Nephron (organoid): ENCODE data around the gene PPARG.

ENCODE experiments used
- H3K27ac Mint-ChIP-seq, 3 experiments: 2 replicates each; pipeline ENCODE4 v1.8.0; 2020; ENCODE audit warnings: mixed read lengths in 3 of 3, mild to moderate bottlenecking in 2 of 3, moderate library complexity in 1 of 3
- H3K27me3 Mint-ChIP-seq: 2 replicates; pipeline ENCODE4 v1.8.0; 2021; ENCODE audit warnings: low read depth, mild to moderate bottlenecking, moderate library complexity, mixed read lengths
- H3K36me3 Mint-ChIP-seq: 2 replicates; pipeline ENCODE4 v1.8.0; 2020; ENCODE audit warnings: low read depth, mixed read lengths
- H3K4me1 Mint-ChIP-seq: 2 replicates; pipeline ENCODE4 v1.8.0; 2020; ENCODE audit warnings: mixed read lengths
- H3K4me3 Mint-ChIP-seq, 3 experiments: 2 replicates each; pipeline ENCODE4 v1.8.0; 2020; ENCODE audit warnings: mild to moderate bottlenecking in 3 of 3, mixed read lengths in 3 of 3, moderate library complexity in 2 of 3
- H3K9me3 Mint-ChIP-seq: 2 replicates; pipeline ENCODE4 v1.8.0; 2020; ENCODE audit warnings: mixed read lengths
- CTCF ChIP-seq, 3 experiments: fragments of 200-600 bp; sonication (generic); IDR thresholded peaks; one replicate each; pipeline ENCODE4 v1.5.0; 2021; ENCODE audit warnings: antibody characterized with exemption in 3 of 3; ENCODE audit not compliant: unreplicated experiment in 3 of 3

PPARG gene

GRCh38 chr3:12343047-12343501 lies 54.2 kb downstream of the PPARG start:
- Mint-ChIP-seq H3K27me3 (no peaks in the 10 kb centered on the region), H3K36me3 (no peaks in the 10 kb centered on the region), H3K4me3 (no peak overlapping the region), H3K9me3 (no peaks in the 10 kb centered on the region), H3K4me1 (peaks cover 23% of the 10 kb centered on the region), H3K27ac (peak overlapping the region; percentile 12 to 66 (median 60))
- TF ChIP-seq CTCF (IDR thresholded peaks at IDR 0.05; ENCODE audit: unreplicated experiment in 3 of 3): no peak

GRCh38 chr3:12345141-12345561 lies 56.3 kb downstream of the PPARG start:
- H3K27ac Mint-ChIP-seq: no peak overlapping the region
- peaks cover 17% of the 10 kb centered on the region for H3K4me1 Mint-ChIP-seq
- no peak for TF ChIP-seq CTCF (IDR thresholded peaks at IDR 0.05; ENCODE audit: unreplicated experiment in 3 of 3)
- no peak overlapping the region for H3K4me3 Mint-ChIP-seq
- H3K9me3 Mint-ChIP-seq: no peaks in the 10 kb centered on the region
- peaks cover 5% of the 10 kb centered on the region for H3K27me3 Mint-ChIP-seq
- H3K36me3 Mint-ChIP-seq: no peaks in the 10 kb centered on the region

GRCh38 chr3:12345584-12346494 lies 57.0 kb downstream of the PPARG start:
- Mint-ChIP-seq H3K36me3 (no peaks in the 10 kb centered on the region), H3K27ac (no peak overlapping the region), H3K27me3 (peaks cover 5% of the 10 kb centered on the region), H3K4me1 (peaks cover 12% of the 10 kb centered on the region), H3K4me3 (no peak overlapping the region), H3K9me3 (no peaks in the 10 kb centered on the region)
- TF ChIP-seq CTCF (IDR thresholded peaks at IDR 0.05; ENCODE audit: unreplicated experiment in 3 of 3): no peak

- Mint-ChIP-seq H3K9me3 (no peaks in the 10 kb centered on the region), H3K27me3 (peaks cover 5% of the 10 kb centered on the region), H3K27ac (no peak overlapping the region), H3K4me1 (peaks cover 15% of the 10 kb centered on the region), H3K36me3 (no peaks in the 10 kb centered on the region), H3K4me3 (no peak overlapping the region)
- TF ChIP-seq CTCF (IDR thresholded peaks at IDR 0.05; ENCODE audit: unreplicated experiment in 3 of 3): no peak
Observed at GRCh38 chr3:12347301-12347700, 58.4 kb downstream of the PPARG start.

GRCh38 chr3:12349895-12350811 lies 61.3 kb downstream of the PPARG start:
- Mint-ChIP-seq H3K4me1 (peaks cover 15% of the 10 kb centered on the region), H3K27me3 (peaks cover 5% of the 10 kb centered on the region), H3K27ac (peak overlapping the region in 1 of 3 experiments; percentile 18), H3K4me3 (no peak overlapping the region), H3K36me3 (no peaks in the 10 kb centered on the region), H3K9me3 (no peaks in the 10 kb centered on the region)
- TF ChIP-seq CTCF (IDR thresholded peaks at IDR 0.05; ENCODE audit: unreplicated experiment in 3 of 3): no peak
